Measurements from ENCODE around the gene RAB30. TPM values are rescaled to one million over a fixed set of nuclear protein-coding genes. Genes with fewer than 3 reads are reported as not detected.

The RAB30 gene
- total and polyA plus RNA-seq, 9 of the 15 experiments (the other 6 are each of a cell fraction or from before 2014, with no cell fraction given): 0.29 to 1.3 (median 1.0) TPM

- TF ChIP-seq E2F8 (IDR thresholded peaks at IDR 0.05; ENCODE audit: low read depth, partially characterized antibody) (no peak), POLR2AphosphoS2 (IDR thresholded peaks at IDR 0.05; ENCODE audit: low read length) (no peak), DIDO1 (tag; IDR thresholded peaks at IDR 0.05; ENCODE audit: low read depth) (no peak), HDAC6 (IDR thresholded peaks at IDR 0.05; ENCODE audit: low read depth, low read length) (no peak), USF2 (CRISPR knock-in tag; IDR thresholded peaks at IDR 0.05) (no peak), ZNF518B (CRISPR knock-in tag; IDR thresholded peaks at IDR 0.05) (no peak)
Observed at GRCh38 chr11:82992223-82992622, 79.5 kb downstream of the RAB30 start (continued).
